ENCODE data around the gene DPCD. TPM values are rescaled to one million over a fixed set of nuclear protein-coding genes. Genes with fewer than 3 reads are reported as not detected.
"Not testable (repeated sequence)": the region's sequence is repeated elsewhere in the genome, so short reads cannot be mapped to it uniquely, and the experiment has no call there.

The DPCD gene
- total and polyA plus RNA-seq, 2 experiments from 2014 or later, result 161 to 257 TPM

- H3K27ac ChIP-seq, result no peak overlapping the region
- no peak overlapping the region for H3K4me3 ChIP-seq
- no peaks in the 10 kb centered on the region for H3K9me3 ChIP-seq (ENCODE audit: low read depth)
- peaks cover 8% of the 10 kb centered on the region for H3K4me1 ChIP-seq (ENCODE audit: low read depth)
- H3K27me3 ChIP-seq, result no peaks in the 10 kb centered on the region
- no peak for TF ChIP-seq CTCF (IDR thresholded peaks at IDR 0.05; ENCODE audit: low read depth, low read length)
- no peak for DNase-seq (ENCODE audit: low read depth in 1 of 2, low spot score in 1 of 2)
- peaks cover 12% of the 10 kb centered on the region for H3K36me3 ChIP-seq
Observed at GRCh38 chr10:101585841-101586240, 2.3 kb upstream of the DPCD start.

GRCh38 chr10:101588879-101589278 is 758 bp downstream of the DPCD start:
- no peak for TF ChIP-seq CTCF (IDR thresholded peaks at IDR 0.05; ENCODE audit: low read depth, low read length)
- Histone ChIP-seq H3K36me3 (peaks cover 1% of the 10 kb centered on the region), H3K4me3 (peak overlapping the region; percentile 80), H3K4me1 (ENCODE audit: low read depth) (peaks cover 8% of the 10 kb centered on the region), H3K9me3 (ENCODE audit: low read depth) (no peaks in the 10 kb centered on the region), H3K27me3 (no peaks in the 10 kb centered on the region), H3K27ac (no peak overlapping the region)
- peak; percentile 23 to 72 for DNase-seq (ENCODE audit: low read depth in 1 of 2, low spot score in 1 of 2)

GRCh38 chr10:101593331-101593730 is 5.2 kb downstream of the DPCD start:
- not testable (repeated sequence) for H3K27me3 ChIP-seq; H3K36me3 ChIP-seq; H3K9me3 ChIP-seq (ENCODE audit: low read depth); H3K27ac ChIP-seq; DNase-seq (ENCODE audit: low read depth in 1 of 2, low spot score in 1 of 2); H3K4me3 ChIP-seq; H3K4me1 ChIP-seq (ENCODE audit: low read depth)

- no peaks in the 10 kb centered on the region for H3K27me3 ChIP-seq
- no peak overlapping the region for H3K27ac ChIP-seq
- no peak for TF ChIP-seq CTCF (IDR thresholded peaks at IDR 0.05; ENCODE audit: low read depth, low read length)
- H3K4me3 ChIP-seq, result no peak overlapping the region
- H3K4me1 ChIP-seq (ENCODE audit: low read depth), result no peaks in the 10 kb centered on the region
- no peak for DNase-seq (ENCODE audit: low read depth in 1 of 2, low spot score in 1 of 2)
- H3K9me3 ChIP-seq (ENCODE audit: low read depth), result no peaks in the 10 kb centered on the region
- peaks cover 3% of the 10 kb centered on the region for H3K36me3 ChIP-seq
Observed at GRCh38 chr10:101595591-101596433, 7.7 kb downstream of the DPCD start.

- TF ChIP-seq CTCF (IDR thresholded peaks at IDR 0.05; ENCODE audit: low read depth, low read length), result no peak
- no peak overlapping the region for H3K27ac ChIP-seq
- H3K27me3 ChIP-seq, result no peaks in the 10 kb centered on the region
- H3K9me3 ChIP-seq (ENCODE audit: low read depth), result no peaks in the 10 kb centered on the region
- H3K36me3 ChIP-seq, result peaks cover 3% of the 10 kb centered on the region
- no peak overlapping the region for H3K4me3 ChIP-seq
- DNase-seq (ENCODE audit: low read depth in 1 of 2, low spot score in 1 of 2), result no peak
- H3K4me1 ChIP-seq (ENCODE audit: low read depth), result peaks cover 11% of the 10 kb centered on the region
Observed at GRCh38 chr10:101597091-101597900, 9.2 kb downstream of the DPCD start.

- TF ChIP-seq CTCF (IDR thresholded peaks at IDR 0.05; ENCODE audit: low read depth, low read length), result no peak
- peak in 1 of 2 donors; percentile 58 for DNase-seq (ENCODE audit: low read depth in 1 of 2, low spot score in 1 of 2)
- no peaks in the 10 kb centered on the region for H3K9me3 ChIP-seq (ENCODE audit: low read depth)
Observed at GRCh38 chr10:101601541-101601940, 13.4 kb downstream of the DPCD start.

More at GRCh38 chr10:101601541-101601940, 13.4 kb downstream of the DPCD start:
- no peak overlapping the region for H3K4me3 ChIP-seq
- no peaks in the 10 kb centered on the region for H3K27me3 ChIP-seq
- H3K4me1 ChIP-seq (ENCODE audit: low read depth), result peaks cover 11% of the 10 kb centered on the region
- H3K36me3 ChIP-seq, result peaks cover 3% of the 10 kb centered on the region
- H3K27ac ChIP-seq, result no peak overlapping the region

All from cardiac muscle cell (in vitro differentiated cells and primary cell).